ENCODE measurements around the gene ZNF594.
"Not testable (repeated sequence)": the region's sequence is repeated elsewhere in the genome, so short reads cannot be mapped to it uniquely, and the experiment has no call there.

DNA sequence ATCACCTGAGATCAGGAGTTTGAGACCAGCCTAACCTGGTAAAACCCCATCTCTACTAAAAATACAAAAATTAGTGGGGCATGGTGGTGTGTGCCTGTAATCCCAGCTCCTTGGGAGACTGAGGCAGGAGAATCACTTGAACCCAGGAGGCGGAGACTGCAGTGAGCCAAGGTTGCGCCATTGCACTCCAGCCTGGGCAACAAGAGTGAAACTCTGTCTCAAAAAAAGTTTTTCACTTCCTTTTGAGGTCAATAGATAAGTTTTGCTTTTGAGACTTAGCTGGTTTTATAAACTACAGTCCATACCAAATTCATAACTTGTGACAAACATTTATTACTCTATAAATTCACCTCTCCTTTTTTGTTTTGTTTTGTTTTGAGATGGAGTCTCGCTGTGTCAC, 29.9 kb downstream of the ZNF594 start:
- TF ChIP-seq CTCF (conservative IDR thresholded peaks at IDR 0.05; ENCODE audit: low read length); EZH2phosphoT487 (IDR thresholded peaks at IDR 0.05; ENCODE audit: borderline replicate concordance): not testable (repeated sequence)

Measured in Loucy (cell line).